H1 (cell line): ENCODE results near the gene KREMEN1. TPM values are rescaled to one million over a fixed set of nuclear protein-coding genes. Genes with fewer than 3 reads are reported as not detected.

Source experiments
- CHD1 ChIP-seq: IDR thresholded peaks from 2 replicates; pipeline ENCODE4 v1.6.1; 2012; ENCODE audit warnings: low read depth, low read length, improper control_type of control experiment
- GTF2F1 ChIP-seq: IDR thresholded peaks from 2 replicates; pipeline ENCODE4 v1.6.1; 2012; ENCODE audit warnings: low read depth, low read length, improper control_type of control experiment, borderline replicate concordance
- RFX5 ChIP-seq: IDR thresholded peaks from 2 replicates; pipeline ENCODE4 v1.6.1; 2011; ENCODE audit warnings: low read depth, low read length, improper control_type of control experiment, borderline replicate concordance
- SIX5 ChIP-seq: IDR thresholded peaks from 2 replicates; pipeline ENCODE4 v1.6.1; 2011; ENCODE audit warnings: mild to moderate bottlenecking, low read depth, low read length
- polyA plus RNA-seq, 7 experiments: library from polyadenylated mRNA; depleted of rRNA in 3 of 7; stranded (reverse) in 5 of 7; unstranded in 2 of 7; fragments of >200 nt in 5 of 7; fragments of 200-250 nt in 2 of 7; gene quantifications; 1 replicate in 5 of 7; 2 replicates in 1 of 7; 4 replicates in 1 of 7; pipeline versions ENCODE4 v1.2.1 to v1.2.3, GENCODE V29; 2011 to 2013; ENCODE audit warnings: missing spikeins in 2 of 7, mixed read lengths in 2 of 7
- total RNA-seq: library from RNA; stranded (reverse); fragmentation: NEBNext Ultra II Directional; extraction: Animal tissue kit (Norgen Biotek cat#: 25700); gene quantifications from 2 replicates; pipeline ENCODE4 v1.2.1, GENCODE V29; 2021

Gene KREMEN1
- total and polyA plus RNA-seq, 2 of the 8 experiments (the other 6 are each of a cell fraction or from before 2014, with no cell fraction given): 2.1 to 3.2 TPM

- TF ChIP-seq GTF2F1 (no peak), RFX5 (no peak), CHD1 (no peak), SIX5 (no peak)
Observed at GRCh38 chr22:29065468-29066190, 7.2 kb upstream of the KREMEN1 start (continued).
